ENCODE measurements around the gene SOD2.
"Not testable (repeated sequence)": the region's sequence is repeated elsewhere in the genome, so short reads cannot be mapped to it uniquely, and the experiment has no call there.

SOD2 gene

GRCh38 chr6:159718634-159719033, 25.6 kb upstream of the SOD2 start:
- Histone ChIP-seq H3K27ac (ENCODE audit: low read depth, low read length) (no peak overlapping the region), H3K27me3 (ENCODE audit: control insufficient read depth in 1 of 2, insufficient read depth in 2 of 2, low read length in 2 of 2) (no peaks in the 10 kb centered on the region), H3K4me1 (ENCODE audit: control insufficient read depth in 1 of 2, insufficient read depth in 2 of 2, low read length in 2 of 2) (peaks cover 0 to 9% of the 10 kb centered on the region in 2 donors), H3K36me3 (ENCODE audit: control insufficient read depth in 1 of 2, insufficient read depth in 2 of 2, low read length in 2 of 2) (peaks cover 0 to 6% of the 10 kb centered on the region in 2 donors), H3K9ac (ENCODE audit: low read depth in 1 of 2, low read length in 2 of 2) (no peak overlapping the region), H3K9me3 (ENCODE audit: control insufficient read depth in 1 of 2, low read length in 2 of 2) (no peaks in the 10 kb centered on the region), H3K4me3 (ENCODE audit: low read depth in 1 of 2, low read length in 2 of 2) (no peak overlapping the region)

GRCh38 chr6:159716247-159717096, 23.4 kb upstream of the SOD2 start:
- Histone ChIP-seq H3K36me3 (ENCODE audit: control insufficient read depth in 1 of 2, insufficient read depth in 2 of 2, low read length in 2 of 2) (peaks cover 0 to 3% of the 10 kb centered on the region in 2 donors), H3K9ac (ENCODE audit: low read depth in 1 of 2, low read length in 2 of 2) (no peak overlapping the region), H3K9me3 (ENCODE audit: control insufficient read depth in 1 of 2, low read length in 2 of 2) (no peaks in the 10 kb centered on the region), H3K27me3 (ENCODE audit: control insufficient read depth in 1 of 2, insufficient read depth in 2 of 2, low read length in 2 of 2) (no peaks in the 10 kb centered on the region), H3K4me1 (ENCODE audit: control insufficient read depth in 1 of 2, insufficient read depth in 2 of 2, low read length in 2 of 2) (peaks cover 0 to 9% of the 10 kb centered on the region in 2 donors), H3K27ac (ENCODE audit: low read depth, low read length) (peak overlapping the region; percentile 34), H3K4me3 (ENCODE audit: low read depth in 1 of 2, low read length in 2 of 2) (no peak overlapping the region)

- no peaks in the 10 kb centered on the region for H3K9me3 ChIP-seq (ENCODE audit: control insufficient read depth in 1 of 2, low read length in 2 of 2)
- H3K27ac ChIP-seq (ENCODE audit: low read depth, low read length) = no peak overlapping the region
- H3K4me1 ChIP-seq (ENCODE audit: control insufficient read depth in 1 of 2, insufficient read depth in 2 of 2, low read length in 2 of 2) = peaks cover 0 to 9% of the 10 kb centered on the region in 2 donors
- no peaks in the 10 kb centered on the region for H3K27me3 ChIP-seq (ENCODE audit: control insufficient read depth in 1 of 2, insufficient read depth in 2 of 2, low read length in 2 of 2)
- H3K4me3 ChIP-seq (ENCODE audit: low read depth in 1 of 2, low read length in 2 of 2) = no peak overlapping the region
- no peak overlapping the region for H3K9ac ChIP-seq (ENCODE audit: low read depth in 1 of 2, low read length in 2 of 2)
- peaks cover 0 to 3% of the 10 kb centered on the region in 2 donors for H3K36me3 ChIP-seq (ENCODE audit: control insufficient read depth in 1 of 2, insufficient read depth in 2 of 2, low read length in 2 of 2)
These were observed 22.6 kb upstream of the SOD2 start for GRCh38 chr6:159715605-159716004.

- Histone ChIP-seq H3K27me3 (ENCODE audit: control insufficient read depth in 1 of 2, insufficient read depth in 2 of 2, low read length in 2 of 2) (no peaks in the 10 kb centered on the region), H3K9me3 (ENCODE audit: control insufficient read depth in 1 of 2, low read length in 2 of 2) (no peaks in the 10 kb centered on the region), H3K9ac (ENCODE audit: low read depth in 1 of 2, low read length in 2 of 2) (no peak overlapping the region), H3K4me3 (ENCODE audit: low read depth in 1 of 2, low read length in 2 of 2) (no peak overlapping the region), H3K27ac (ENCODE audit: low read depth, low read length) (no peak overlapping the region), H3K36me3 (ENCODE audit: control insufficient read depth in 1 of 2, insufficient read depth in 2 of 2, low read length in 2 of 2) (peaks cover 0 to 3% of the 10 kb centered on the region in 2 donors), H3K4me1 (ENCODE audit: control insufficient read depth in 1 of 2, insufficient read depth in 2 of 2, low read length in 2 of 2) (peaks cover 0 to 9% of the 10 kb centered on the region in 2 donors)
These were observed 22.1 kb upstream of the SOD2 start for GRCh38 chr6:159715166-159715565.

GRCh38 chr6:159714404-159714803, 21.4 kb upstream of the SOD2 start:
- Histone ChIP-seq H3K9me3 (ENCODE audit: control insufficient read depth in 1 of 2, low read length in 2 of 2) (no peaks in the 10 kb centered on the region), H3K9ac (ENCODE audit: low read depth in 1 of 2, low read length in 2 of 2) (no peak overlapping the region), H3K36me3 (ENCODE audit: control insufficient read depth in 1 of 2, insufficient read depth in 2 of 2, low read length in 2 of 2) (peaks cover 0 to 3% of the 10 kb centered on the region in 2 donors), H3K27ac (ENCODE audit: low read depth, low read length) (no peak overlapping the region), H3K27me3 (ENCODE audit: control insufficient read depth in 1 of 2, insufficient read depth in 2 of 2, low read length in 2 of 2) (no peaks in the 10 kb centered on the region), H3K4me1 (ENCODE audit: control insufficient read depth in 1 of 2, insufficient read depth in 2 of 2, low read length in 2 of 2) (peaks cover 0 to 9% of the 10 kb centered on the region in 2 donors), H3K4me3 (ENCODE audit: low read depth in 1 of 2, low read length in 2 of 2) (no peak overlapping the region)

GRCh38 chr6:159713984-159714383, 20.9 kb upstream of the SOD2 start:
- H3K9ac ChIP-seq (ENCODE audit: low read depth in 1 of 2, low read length in 2 of 2) = no peak overlapping the region
- H3K27me3 ChIP-seq (ENCODE audit: control insufficient read depth in 1 of 2, insufficient read depth in 2 of 2, low read length in 2 of 2) = no peaks in the 10 kb centered on the region
- H3K4me3 ChIP-seq (ENCODE audit: low read depth in 1 of 2, low read length in 2 of 2) = no peak overlapping the region
- H3K36me3 ChIP-seq (ENCODE audit: control insufficient read depth in 1 of 2, insufficient read depth in 2 of 2, low read length in 2 of 2) = no peaks in the 10 kb centered on the region
- no peaks in the 10 kb centered on the region for H3K9me3 ChIP-seq (ENCODE audit: control insufficient read depth in 1 of 2, low read length in 2 of 2)
- H3K4me1 ChIP-seq (ENCODE audit: control insufficient read depth in 1 of 2, insufficient read depth in 2 of 2, low read length in 2 of 2) = peaks cover 0 to 9% of the 10 kb centered on the region in 2 donors
- H3K27ac ChIP-seq (ENCODE audit: low read depth, low read length) = no peak overlapping the region

- H3K27me3 ChIP-seq (ENCODE audit: control insufficient read depth in 1 of 2, insufficient read depth in 2 of 2, low read length in 2 of 2); H3K36me3 ChIP-seq (ENCODE audit: control insufficient read depth in 1 of 2, insufficient read depth in 2 of 2, low read length in 2 of 2); H3K27ac ChIP-seq (ENCODE audit: low read depth, low read length); H3K9ac ChIP-seq (ENCODE audit: low read depth in 1 of 2, low read length in 2 of 2); H3K4me1 ChIP-seq (ENCODE audit: control insufficient read depth in 1 of 2, insufficient read depth in 2 of 2, low read length in 2 of 2); H3K9me3 ChIP-seq (ENCODE audit: control insufficient read depth in 1 of 2, low read length in 2 of 2); H3K4me3 ChIP-seq (ENCODE audit: low read depth in 1 of 2, low read length in 2 of 2): not testable (repeated sequence)
These were observed 19.3 kb upstream of the SOD2 start for GRCh38 chr6:159712389-159712788.

- H3K9ac ChIP-seq (ENCODE audit: low read depth in 1 of 2, low read length in 2 of 2); H3K4me1 ChIP-seq (ENCODE audit: control insufficient read depth in 1 of 2, insufficient read depth in 2 of 2, low read length in 2 of 2); H3K9me3 ChIP-seq (ENCODE audit: control insufficient read depth in 1 of 2, low read length in 2 of 2): not testable (repeated sequence)
These were observed 17.6 kb upstream of the SOD2 start for GRCh38 chr6:159710603-159711002.

GRCh38 chr6:159701413-159701999, 8.5 kb upstream of the SOD2 start:
- H3K4me3 ChIP-seq (ENCODE audit: low read depth in 1 of 2, low read length in 2 of 2) = no peak overlapping the region
- no peak overlapping the region for H3K9ac ChIP-seq (ENCODE audit: low read depth in 1 of 2, low read length in 2 of 2)
- H3K27ac ChIP-seq (ENCODE audit: low read depth, low read length) = no peak overlapping the region
- H3K36me3 ChIP-seq (ENCODE audit: control insufficient read depth in 1 of 2, insufficient read depth in 2 of 2, low read length in 2 of 2) = no peaks in the 10 kb centered on the region
- no peaks in the 10 kb centered on the region for H3K27me3 ChIP-seq (ENCODE audit: control insufficient read depth in 1 of 2, insufficient read depth in 2 of 2, low read length in 2 of 2)
- no peaks in the 10 kb centered on the region for H3K4me1 ChIP-seq (ENCODE audit: control insufficient read depth in 1 of 2, insufficient read depth in 2 of 2, low read length in 2 of 2)
- no peaks in the 10 kb centered on the region for H3K9me3 ChIP-seq (ENCODE audit: control insufficient read depth in 1 of 2, low read length in 2 of 2)

More at GRCh38 chr6:159710603-159711002, 17.6 kb upstream of the SOD2 start:
- H3K27ac ChIP-seq (ENCODE audit: low read depth, low read length); H3K27me3 ChIP-seq (ENCODE audit: control insufficient read depth in 1 of 2, insufficient read depth in 2 of 2, low read length in 2 of 2); H3K4me3 ChIP-seq (ENCODE audit: low read depth in 1 of 2, low read length in 2 of 2); H3K36me3 ChIP-seq (ENCODE audit: control insufficient read depth in 1 of 2, insufficient read depth in 2 of 2, low read length in 2 of 2): not testable (repeated sequence)

- H3K4me3 ChIP-seq (ENCODE audit: low read depth in 1 of 2, low read length in 2 of 2) = no peak overlapping the region
- H3K9me3 ChIP-seq (ENCODE audit: control insufficient read depth in 1 of 2, low read length in 2 of 2) = no peaks in the 10 kb centered on the region
- H3K36me3 ChIP-seq (ENCODE audit: control insufficient read depth in 1 of 2, insufficient read depth in 2 of 2, low read length in 2 of 2) = no peaks in the 10 kb centered on the region
- H3K4me1 ChIP-seq (ENCODE audit: control insufficient read depth in 1 of 2, insufficient read depth in 2 of 2, low read length in 2 of 2) = no peaks in the 10 kb centered on the region
- H3K9ac ChIP-seq (ENCODE audit: low read depth in 1 of 2, low read length in 2 of 2) = no peak overlapping the region
- H3K27ac ChIP-seq (ENCODE audit: low read depth, low read length) = no peak overlapping the region
- H3K27me3 ChIP-seq (ENCODE audit: control insufficient read depth in 1 of 2, insufficient read depth in 2 of 2, low read length in 2 of 2) = no peaks in the 10 kb centered on the region
These were observed 7.9 kb upstream of the SOD2 start for GRCh38 chr6:159700970-159701369.

Data from duodenal mucosa (tissue), 2 donors.